Measurements from ENCODE around the gene CAVIN4.

The CAVIN4 gene

DNA sequence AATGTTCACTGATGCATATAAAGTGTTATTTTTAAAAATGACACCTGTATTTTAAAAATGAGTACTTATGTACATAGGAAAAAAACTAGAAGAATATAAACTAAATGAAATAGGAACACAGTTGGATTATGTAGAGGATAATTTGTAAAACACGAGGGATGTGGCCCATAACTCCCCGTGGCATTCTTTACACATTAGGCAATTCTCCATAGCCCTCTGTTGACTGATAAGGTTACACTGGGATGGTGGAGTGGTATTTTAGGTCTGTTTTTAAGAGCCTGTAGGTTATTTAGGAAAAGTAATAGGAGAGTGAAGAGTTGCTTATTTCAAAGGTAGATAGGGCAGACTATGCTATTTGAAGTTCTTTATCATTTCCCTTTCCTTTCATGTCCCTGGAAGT, 1.8 kb downstream of the CAVIN4 start:
- no peaks in the 10 kb centered on the region for H3K9me3 ChIP-seq
- H3K27me3 ChIP-seq (ENCODE audit: low read depth) = no peaks in the 10 kb centered on the region
- no peak for DNase-seq (ENCODE audit: low spot score in 2 of 2)
- H3K4me3 ChIP-seq = no peak overlapping the region
- no peaks in the 10 kb centered on the region for H3K4me1 ChIP-seq
- in situ Hi-C loops (cut with MboI; ENCODE audit: low sequenced_read_pairs) = loop anchor here (25.0 kb wide), 2 partner anchors 242 to 1392 kb away; no protein-coding TSS in a partner anchor
- H3K36me3 ChIP-seq (replicated peaks) = no peaks in the 10 kb centered on the region; the same call in 1 of the 2 replicates

DNA sequence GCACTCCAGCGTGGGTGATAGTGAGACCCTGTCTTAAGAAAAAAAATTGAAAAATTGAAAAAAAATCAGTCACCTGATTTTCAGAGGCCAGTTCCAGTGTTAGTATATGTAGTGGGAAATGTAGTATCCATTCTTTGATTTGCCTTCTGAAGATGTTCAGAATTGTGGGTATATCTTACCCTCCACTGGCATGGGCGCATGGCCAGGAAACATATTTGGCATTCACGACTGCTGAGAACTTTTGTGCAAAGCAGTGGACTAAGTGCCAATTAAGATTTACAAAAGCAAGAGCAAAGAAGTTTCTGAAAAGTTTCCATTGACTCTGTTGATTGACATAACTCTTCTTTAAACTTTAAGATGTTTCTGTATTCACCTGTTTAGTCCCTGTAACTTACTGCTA, 2.4 kb downstream of the CAVIN4 start:
- in situ Hi-C loops (cut with MboI; ENCODE audit: low sequenced_read_pairs) = loop anchor here (25.0 kb wide), 2 partner anchors 243 to 1393 kb away; no protein-coding TSS in a partner anchor
- Histone ChIP-seq H3K27me3 (ENCODE audit: low read depth) (no peaks in the 10 kb centered on the region), H3K9me3 (no peaks in the 10 kb centered on the region), H3K36me3 (replicated peaks) (no peaks in the 10 kb centered on the region; the same call in 1 of the 2 replicates), H3K4me3 (no peak overlapping the region), H3K4me1 (no peaks in the 10 kb centered on the region)
- no peak for DNase-seq (ENCODE audit: low spot score in 2 of 2)

GRCh38 chr9:100581081-100581480, 3.2 kb downstream of the CAVIN4 start:
- Histone ChIP-seq H3K36me3 (replicated peaks) (no peaks in the 10 kb centered on the region; the same call in 1 of the 2 replicates), H3K4me3 (no peak overlapping the region), H3K4me1 (no peaks in the 10 kb centered on the region), H3K27me3 (ENCODE audit: low read depth) (no peaks in the 10 kb centered on the region), H3K9me3 (no peaks in the 10 kb centered on the region)
- in situ Hi-C loops (cut with MboI; ENCODE audit: low sequenced_read_pairs) = loop anchor here (25.0 kb wide), 2 partner anchors 244 to 1394 kb away; no protein-coding TSS in a partner anchor
- no peak for DNase-seq (ENCODE audit: low spot score in 2 of 2)

DNA sequence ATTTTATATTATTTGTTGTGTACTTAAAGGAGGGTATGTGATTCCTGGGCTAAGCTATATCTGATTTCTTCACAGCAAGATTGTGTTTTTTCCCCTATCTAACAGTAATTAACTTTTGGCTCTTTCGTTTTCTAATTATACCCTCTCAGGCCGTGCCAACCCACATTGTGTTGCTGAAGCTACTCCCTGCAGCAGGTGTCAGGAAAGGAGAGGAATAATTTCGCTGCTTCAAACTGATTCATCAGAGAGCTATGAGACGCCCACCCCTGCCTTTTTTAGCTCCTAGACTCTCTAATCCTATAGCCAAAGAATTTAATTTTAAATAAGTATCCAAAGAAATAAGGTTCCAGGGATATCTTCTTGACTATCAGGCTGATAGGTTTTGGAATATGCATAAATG, 3.8 kb downstream of the CAVIN4 start:
- H3K9me3 ChIP-seq = no peaks in the 10 kb centered on the region
- H3K4me1 ChIP-seq = no peaks in the 10 kb centered on the region
- in situ Hi-C loops (cut with MboI; ENCODE audit: low sequenced_read_pairs) = loop anchor here (25.0 kb wide), 2 partner anchors 244 to 1394 kb away; no protein-coding TSS in a partner anchor
- no peaks in the 10 kb centered on the region for H3K27me3 ChIP-seq (ENCODE audit: low read depth)
- DNase-seq (ENCODE audit: low spot score in 2 of 2) = no peak
- H3K4me3 ChIP-seq = no peak overlapping the region
- H3K36me3 ChIP-seq (replicated peaks) = no peaks in the 10 kb centered on the region; the same call in 1 of the 2 replicates

DNA sequence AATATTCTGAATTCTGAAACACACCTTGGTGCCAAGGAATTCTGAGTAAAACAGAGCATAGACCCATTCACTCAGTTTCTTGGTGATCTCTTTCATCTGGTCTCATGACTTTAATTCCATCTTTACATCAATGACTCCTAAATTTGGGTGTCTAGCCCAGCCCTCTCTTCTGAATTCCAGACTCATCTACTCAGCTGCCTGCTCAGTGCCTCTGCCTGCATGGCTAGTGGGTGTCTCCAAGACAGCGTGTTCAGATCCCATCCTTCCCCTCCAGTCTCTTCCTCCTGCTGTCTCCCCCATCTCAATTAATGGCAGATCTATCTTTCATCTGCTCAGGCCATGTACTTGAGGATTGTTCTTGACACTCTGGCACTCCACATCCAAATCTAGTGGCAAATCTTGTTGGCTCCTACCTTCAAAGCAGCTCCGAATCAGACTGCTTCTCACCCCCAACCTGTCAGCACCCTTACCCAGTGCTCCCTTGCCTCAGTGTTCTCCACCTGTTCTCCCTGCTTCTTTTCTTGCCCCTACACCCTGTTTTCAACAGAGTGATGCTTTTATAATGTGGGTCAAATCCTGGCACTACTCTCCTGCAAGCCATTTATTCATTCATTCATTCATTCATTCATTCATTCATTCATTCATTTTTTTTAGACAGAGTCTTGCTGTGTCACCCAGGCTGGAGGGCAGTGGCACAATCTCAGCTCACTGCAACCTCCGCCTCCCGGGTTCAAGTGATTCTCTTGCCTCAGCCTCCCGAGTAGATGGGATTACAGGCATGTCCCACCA, 5.3 kb downstream of the CAVIN4 start:
- in situ Hi-C loops (cut with MboI; ENCODE audit: low sequenced_read_pairs) = loop anchor here (25.0 kb wide), 2 partner anchors 246 to 1396 kb away; no protein-coding TSS in a partner anchor
- no peak overlapping the region for H3K4me3 ChIP-seq
- H3K4me1 ChIP-seq = peaks cover 3% of the 10 kb centered on the region; the same call in 1 of the 2 replicates
- H3K9me3 ChIP-seq = no peaks in the 10 kb centered on the region
- DNase-seq (ENCODE audit: low spot score in 2 of 2) = no peak
- no peaks in the 10 kb centered on the region for H3K36me3 ChIP-seq (replicated peaks)
- no peaks in the 10 kb centered on the region for H3K27me3 ChIP-seq (ENCODE audit: low read depth)

DNA sequence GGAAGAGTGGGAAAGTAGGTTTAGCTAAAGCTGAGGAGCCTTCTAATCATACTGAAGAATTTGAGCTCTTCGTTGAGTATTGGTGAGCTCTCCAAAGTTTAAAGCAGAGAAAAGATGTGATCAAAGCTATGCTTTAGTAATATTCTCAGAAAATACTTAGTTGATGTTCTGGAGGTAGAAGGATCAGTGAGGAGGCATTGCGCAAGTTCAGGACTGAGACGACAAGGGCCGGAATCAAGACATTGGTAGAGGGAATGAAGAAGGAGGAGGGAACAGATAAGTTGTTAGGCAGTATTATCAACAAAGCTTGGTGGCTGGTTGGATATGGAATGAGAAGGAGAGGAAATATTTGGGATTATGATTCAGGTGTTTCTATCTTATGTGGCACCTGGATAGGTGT, 7.1 kb downstream of the CAVIN4 start:
- H3K27me3 ChIP-seq (ENCODE audit: low read depth) = no peaks in the 10 kb centered on the region
- peaks cover 3% of the 10 kb centered on the region; the same call in 1 of the 2 replicates for H3K4me1 ChIP-seq
- H3K4me3 ChIP-seq = no peak overlapping the region
- DNase-seq (ENCODE audit: low spot score in 2 of 2) = no peak
- in situ Hi-C loops (cut with MboI; ENCODE audit: low sequenced_read_pairs) = loop anchor here (25.0 kb wide), 2 partner anchors 248 to 1398 kb away; no protein-coding TSS in a partner anchor
- H3K36me3 ChIP-seq (replicated peaks) = no peaks in the 10 kb centered on the region
- H3K9me3 ChIP-seq = no peaks in the 10 kb centered on the region

DNA sequence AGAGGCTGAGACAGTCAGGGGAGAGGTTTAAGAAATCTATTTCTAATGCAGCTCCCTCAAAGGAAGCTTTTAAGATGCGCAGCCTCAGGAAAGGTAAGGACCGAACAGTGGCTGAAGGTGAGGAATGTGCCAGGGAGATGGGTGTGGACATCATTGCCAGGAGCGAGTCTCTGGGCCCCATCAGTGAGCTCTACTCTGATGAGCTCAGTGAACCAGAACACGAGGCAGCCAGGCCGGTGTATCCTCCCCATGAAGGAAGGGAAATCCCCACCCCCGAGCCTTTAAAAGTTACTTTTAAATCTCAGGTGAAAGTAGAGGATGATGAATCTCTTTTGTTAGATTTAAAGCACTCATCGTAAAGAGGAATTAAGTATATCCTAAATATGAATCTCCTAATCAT, 8.2 kb downstream of the CAVIN4 start:
- DNase-seq (ENCODE audit: low spot score in 2 of 2) = no peak
- no peaks in the 10 kb centered on the region for H3K9me3 ChIP-seq
- H3K36me3 ChIP-seq (replicated peaks) = no peaks in the 10 kb centered on the region
- in situ Hi-C loops (cut with MboI; ENCODE audit: low sequenced_read_pairs) = loop anchor here (25.0 kb wide), 2 partner anchors 249 to 1399 kb away; no protein-coding TSS in a partner anchor
- H3K4me1 ChIP-seq = peaks cover 3% of the 10 kb centered on the region; the same call in 1 of the 2 replicates
- H3K27me3 ChIP-seq (ENCODE audit: low read depth) = no peaks in the 10 kb centered on the region
- H3K4me3 ChIP-seq = no peak overlapping the region

GRCh38 chr9:100587375-100587774, 9.5 kb downstream of the CAVIN4 start:
- no peak for DNase-seq (ENCODE audit: low spot score in 2 of 2)
- Histone ChIP-seq H3K27me3 (ENCODE audit: low read depth) (no peaks in the 10 kb centered on the region), H3K4me1 (peaks cover 3% of the 10 kb centered on the region; the same call in 1 of the 2 replicates), H3K36me3 (replicated peaks) (no peaks in the 10 kb centered on the region), H3K9me3 (no peaks in the 10 kb centered on the region), H3K4me3 (no peak overlapping the region)
- in situ Hi-C loops (cut with MboI; ENCODE audit: low sequenced_read_pairs) = loop anchor here (25.0 kb wide), 2 partner anchors 250 to 1400 kb away; no protein-coding TSS in a partner anchor

- Histone ChIP-seq H3K9me3 (no peaks in the 10 kb centered on the region), H3K36me3 (replicated peaks) (no peaks in the 10 kb centered on the region), H3K27me3 (ENCODE audit: low read depth) (no peaks in the 10 kb centered on the region), H3K4me1 (peaks cover 3% of the 10 kb centered on the region; the same call in 1 of the 2 replicates), H3K4me3 (no peak overlapping the region)
- in situ Hi-C loops (cut with MboI; ENCODE audit: low sequenced_read_pairs) = loop anchor here (25.0 kb wide), 2 partner anchors 252 to 1402 kb away; no protein-coding TSS in a partner anchor
- DNase-seq (ENCODE audit: low spot score in 2 of 2) = no peak
These were observed 11.7 kb downstream of the CAVIN4 start for GRCh38 chr9:100589582-100589981.

DNA sequence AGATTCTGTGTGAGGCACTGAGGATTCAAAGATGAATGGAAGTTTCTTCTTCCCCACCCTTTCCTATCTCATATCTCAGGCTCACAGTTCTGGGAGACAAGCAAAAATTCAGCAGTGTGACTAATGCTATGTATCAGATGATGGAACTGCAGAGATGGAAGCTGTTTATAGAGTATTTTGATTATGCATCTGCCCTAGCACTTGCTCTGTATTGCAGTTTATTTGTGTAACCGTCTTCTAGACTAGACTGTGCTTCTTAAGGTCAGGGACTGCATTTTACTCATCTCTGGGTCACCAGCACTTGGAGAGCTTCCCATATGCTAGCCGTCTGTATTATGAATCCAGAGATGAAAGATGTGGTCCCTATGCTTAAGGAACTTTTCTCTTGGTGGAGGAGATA, 12.6 kb downstream of the CAVIN4 start:
- DNase-seq (ENCODE audit: low spot score in 2 of 2) = no peak
- Histone ChIP-seq H3K36me3 (replicated peaks) (no peaks in the 10 kb centered on the region), H3K4me1 (peaks cover 3% of the 10 kb centered on the region; the same call in 1 of the 2 replicates), H3K27me3 (ENCODE audit: low read depth) (no peaks in the 10 kb centered on the region), H3K9me3 (no peaks in the 10 kb centered on the region), H3K4me3 (no peak overlapping the region)
- in situ Hi-C loops (cut with MboI; ENCODE audit: low sequenced_read_pairs) = loop anchor here (25.0 kb wide), 2 partner anchors 253 to 1403 kb away; no protein-coding TSS in a partner anchor

DNA sequence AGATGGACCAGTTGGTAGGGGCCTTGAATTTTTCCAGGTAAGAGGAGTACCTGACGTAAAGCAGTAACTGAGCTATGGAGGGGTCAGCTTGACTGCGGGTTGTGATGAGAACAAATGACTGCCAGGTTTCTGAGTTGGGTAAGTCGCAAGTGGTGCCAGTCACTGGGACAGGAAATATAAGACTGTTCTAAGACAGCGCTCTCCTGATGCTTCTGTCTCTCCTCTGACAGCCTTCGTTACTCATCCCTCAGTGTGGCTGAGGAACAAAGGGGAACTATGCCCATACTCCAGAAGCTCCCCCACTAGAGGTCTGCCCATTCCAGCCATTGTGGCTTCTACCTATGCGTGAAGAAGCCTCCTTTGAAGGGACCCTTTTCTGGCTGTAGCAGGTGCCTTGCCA, 13.3 kb downstream of the CAVIN4 start:
- Histone ChIP-seq H3K4me1 (peaks cover 3% of the 10 kb centered on the region; the same call in 1 of the 2 replicates), H3K9me3 (no peaks in the 10 kb centered on the region), H3K4me3 (no peak overlapping the region), H3K36me3 (replicated peaks) (no peaks in the 10 kb centered on the region), H3K27me3 (ENCODE audit: low read depth) (no peaks in the 10 kb centered on the region)
- in situ Hi-C loops (cut with MboI; ENCODE audit: low sequenced_read_pairs) = loop anchor here (25.0 kb wide), 2 partner anchors 254 to 1404 kb away; no protein-coding TSS in a partner anchor
- DNase-seq (ENCODE audit: low spot score in 2 of 2) = no peak

- Histone ChIP-seq H3K36me3 (replicated peaks) (no peaks in the 10 kb centered on the region), H3K9me3 (no peaks in the 10 kb centered on the region), H3K27me3 (ENCODE audit: low read depth) (no peaks in the 10 kb centered on the region), H3K4me3 (no peak overlapping the region), H3K4me1 (peaks cover 3% of the 10 kb centered on the region; the same call in 1 of the 2 replicates)
- DNase-seq (ENCODE audit: low spot score in 2 of 2) = no peak
- in situ Hi-C loops (cut with MboI; ENCODE audit: low sequenced_read_pairs) = loop anchor here (25.0 kb wide), 2 partner anchors 255 to 1405 kb away; no protein-coding TSS in a partner anchor
These were observed 13.9 kb downstream of the CAVIN4 start for GRCh38 chr9:100591639-100592412.

Data from HAP-1 (cell line).